Measurements from ENCODE around the gene RCC1.

The RCC1 gene, protein sequence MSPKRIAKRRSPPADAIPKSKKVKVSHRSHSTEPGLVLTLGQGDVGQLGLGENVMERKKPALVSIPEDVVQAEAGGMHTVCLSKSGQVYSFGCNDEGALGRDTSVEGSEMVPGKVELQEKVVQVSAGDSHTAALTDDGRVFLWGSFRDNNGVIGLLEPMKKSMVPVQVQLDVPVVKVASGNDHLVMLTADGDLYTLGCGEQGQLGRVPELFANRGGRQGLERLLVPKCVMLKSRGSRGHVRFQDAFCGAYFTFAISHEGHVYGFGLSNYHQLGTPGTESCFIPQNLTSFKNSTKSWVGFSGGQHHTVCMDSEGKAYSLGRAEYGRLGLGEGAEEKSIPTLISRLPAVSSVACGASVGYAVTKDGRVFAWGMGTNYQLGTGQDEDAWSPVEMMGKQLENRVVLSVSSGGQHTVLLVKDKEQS

DNA sequence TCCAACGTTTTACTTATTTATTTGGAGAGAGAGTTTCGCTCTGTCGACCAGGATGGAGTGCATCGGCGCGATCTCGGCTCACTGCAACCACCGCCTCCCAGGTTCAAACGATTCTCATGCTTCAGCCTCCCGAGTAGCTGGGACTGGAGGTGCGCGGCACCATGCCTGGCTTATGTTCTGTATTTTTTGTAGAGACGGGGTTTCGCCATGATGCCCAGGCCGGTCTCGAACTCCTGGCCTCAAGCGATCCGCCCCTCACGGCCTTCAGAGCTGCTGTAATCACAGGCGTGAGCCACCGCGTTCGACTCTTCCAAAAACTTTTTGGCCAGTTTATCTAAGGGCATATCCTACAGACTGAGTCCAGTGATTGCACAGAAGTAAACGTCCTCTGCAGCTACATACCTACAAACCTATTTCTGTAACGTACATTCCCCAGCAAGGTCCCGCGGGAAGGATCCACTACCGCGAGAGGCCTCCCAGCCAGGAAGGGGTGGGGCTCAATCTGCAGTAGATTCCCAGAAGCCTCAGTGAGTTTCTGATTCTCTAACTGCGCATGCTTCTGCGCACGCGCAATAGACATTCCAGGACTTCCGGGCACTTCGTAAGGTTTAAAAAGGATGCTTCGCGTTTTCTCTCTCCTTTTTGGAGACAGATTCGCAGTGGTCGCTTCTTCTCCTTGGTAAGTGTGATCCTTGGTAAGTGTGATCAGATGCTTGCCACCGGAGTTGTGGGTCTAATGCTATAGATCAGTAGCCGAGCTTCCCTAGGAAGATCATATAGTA is at the start of gene RCC1:
RCC1 (plus strand) TSS at position 638 of the 782 bp plus-strand sequence. CDS start 23,824 bp downstream, outside the sequence.
- Histone ChIP-seq H3K27ac (ENCODE audit: low read length) (peak within 1 kb of the TSS; percentile 95), H3K4me3 (ENCODE audit: low read depth in 1 of 2, low read length in 2 of 2) (peak within 1 kb of the TSS; percentile 79 to 94), H2AFZ (ENCODE audit: low read depth, low read length) (peak within 1 kb of the TSS; percentile 96), H3K9me3 (ENCODE audit: insufficient read depth, low read length, severe bottlenecking) (no peaks in the 10 kb centered on the region), H3K9ac (ENCODE audit: low read depth, low read length) (peak within 1 kb of the TSS; percentile 82), H3K4me1 (ENCODE audit: insufficient read depth, low read length) (peaks cover 41% of the 10 kb centered on the region), H3K36me3 (ENCODE audit: insufficient read depth, low read length) (peaks cover 44% of the 10 kb centered on the region), H3K27me3 (ENCODE audit: insufficient read depth, low read length, poor library complexity) (no peaks in the 10 kb centered on the region), H3K4me2 (ENCODE audit: insufficient read depth, low read length) (peak within 1 kb of the TSS; percentile 62), H3K79me2 (ENCODE audit: insufficient read depth, low read length) (peaks cover 56% of the 10 kb centered on the region), H4K20me1 (ENCODE audit: insufficient read depth, low read length) (peaks cover 36% of the 10 kb centered on the region)
- peak; percentile 98 for DNase-seq
- ATAC-seq (ENCODE audit: insufficient read depth, low read depth), result peak; percentile 83
- TF ChIP-seq, protein P1, sequence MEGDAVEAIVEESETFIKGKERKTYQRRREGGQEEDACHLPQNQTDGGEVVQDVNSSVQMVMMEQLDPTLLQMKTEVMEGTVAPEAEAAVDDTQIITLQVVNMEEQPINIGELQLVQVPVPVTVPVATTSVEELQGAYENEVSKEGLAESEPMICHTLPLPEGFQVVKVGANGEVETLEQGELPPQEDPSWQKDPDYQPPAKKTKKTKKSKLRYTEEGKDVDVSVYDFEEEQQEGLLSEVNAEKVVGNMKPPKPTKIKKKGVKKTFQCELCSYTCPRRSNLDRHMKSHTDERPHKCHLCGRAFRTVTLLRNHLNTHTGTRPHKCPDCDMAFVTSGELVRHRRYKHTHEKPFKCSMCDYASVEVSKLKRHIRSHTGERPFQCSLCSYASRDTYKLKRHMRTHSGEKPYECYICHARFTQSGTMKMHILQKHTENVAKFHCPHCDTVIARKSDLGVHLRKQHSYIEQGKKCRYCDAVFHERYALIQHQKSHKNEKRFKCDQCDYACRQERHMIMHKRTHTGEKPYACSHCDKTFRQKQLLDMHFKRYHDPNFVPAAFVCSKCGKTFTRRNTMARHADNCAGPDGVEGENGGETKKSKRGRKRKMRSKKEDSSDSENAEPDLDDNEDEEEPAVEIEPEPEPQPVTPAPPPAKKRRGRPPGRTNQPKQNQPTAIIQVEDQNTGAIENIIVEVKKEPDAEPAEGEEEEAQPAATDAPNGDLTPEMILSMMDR (IDR thresholded peaks at IDR 0.05; ENCODE audit: borderline replicate concordance, extremely low read depth, low read length, poor library complexity, severe bottlenecking), result no peak
- no peak for TF ChIP-seq EZH2 (IDR thresholded peaks at IDR 0.05; ENCODE audit: borderline replicate concordance, low read depth, low read length, severe bottlenecking)

DNA sequence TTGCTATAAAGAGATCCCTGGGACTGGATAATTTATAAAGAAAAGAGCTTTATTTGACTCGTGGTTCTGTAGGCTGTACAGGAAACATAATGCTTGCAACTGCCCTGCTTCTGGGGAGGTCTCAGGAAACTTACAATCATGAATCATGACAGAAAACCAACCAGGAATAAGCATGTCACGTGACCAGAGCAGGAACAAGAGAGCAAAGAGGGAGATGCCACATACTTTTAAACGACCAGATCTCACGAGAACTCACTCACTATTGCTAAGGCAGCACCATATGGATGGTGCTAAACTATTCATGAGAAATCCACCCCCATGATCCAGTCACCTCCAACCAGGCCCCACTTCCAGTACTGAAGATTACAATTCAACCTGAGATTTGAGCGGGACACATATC is 49.8 kb upstream of the RCC1 start:
- no peak for TF ChIP-seq EZH2 (IDR thresholded peaks at IDR 0.05; ENCODE audit: borderline replicate concordance, low read depth, low read length, severe bottlenecking)
- TF ChIP-seq, protein P1 (IDR thresholded peaks at IDR 0.05; ENCODE audit: borderline replicate concordance, extremely low read depth, low read length, poor library complexity, severe bottlenecking), result no peak
- Histone ChIP-seq H3K36me3 (ENCODE audit: insufficient read depth, low read length) (peaks cover 27% of the 10 kb centered on the region), H3K27ac (ENCODE audit: low read length) (0 out of 2 replicates have a peak overlapping the region, but pooled peaks have one; percentile 22), H3K4me3 (ENCODE audit: low read depth in 1 of 2, low read length in 2 of 2) (no peak overlapping the region), H3K4me2 (ENCODE audit: insufficient read depth, low read length) (no peak overlapping the region), H3K4me1 (ENCODE audit: insufficient read depth, low read length) (peaks cover 10% of the 10 kb centered on the region), H3K9me3 (ENCODE audit: insufficient read depth, low read length, severe bottlenecking) (no peaks in the 10 kb centered on the region), H3K9ac (ENCODE audit: low read depth, low read length) (no peak overlapping the region; the same call in 1 of the 2 replicates), H3K79me2 (ENCODE audit: insufficient read depth, low read length) (peaks cover 19% of the 10 kb centered on the region), H4K20me1 (ENCODE audit: insufficient read depth, low read length) (peaks cover 4% of the 10 kb centered on the region; the same call in 1 of the 2 replicates), H3K27me3 (ENCODE audit: insufficient read depth, low read length, poor library complexity) (no peaks in the 10 kb centered on the region), H2AFZ (ENCODE audit: low read depth, low read length) (no peak overlapping the region)
- DNase-seq, result peak; percentile 16
- peak; percentile 74 for ATAC-seq (ENCODE audit: insufficient read depth, low read depth)

DNA sequence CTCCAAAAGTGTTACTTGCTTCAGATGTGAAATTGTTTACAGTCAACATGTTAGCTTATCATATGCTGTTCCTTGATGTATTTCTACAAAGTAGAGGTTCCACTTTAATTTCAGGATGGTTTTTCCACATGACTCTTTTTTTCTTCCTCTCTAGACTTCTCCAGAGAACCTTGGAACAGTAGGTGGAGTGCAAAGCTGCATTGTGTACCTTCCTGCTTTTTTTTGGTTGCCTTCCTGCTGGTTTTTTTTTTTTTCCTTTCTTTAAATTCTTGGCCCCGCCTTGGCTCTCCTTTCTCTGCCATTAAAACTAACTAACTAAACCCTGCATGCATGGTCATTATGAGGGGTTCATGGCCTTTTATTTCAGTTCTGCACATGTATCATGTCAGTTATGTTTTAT is 48.2 kb upstream of the RCC1 start:
- no peak for ATAC-seq (ENCODE audit: insufficient read depth, low read depth)
- no peak for TF ChIP-seq EZH2 (IDR thresholded peaks at IDR 0.05; ENCODE audit: borderline replicate concordance, low read depth, low read length, severe bottlenecking)
- TF ChIP-seq, protein P1 (IDR thresholded peaks at IDR 0.05; ENCODE audit: borderline replicate concordance, extremely low read depth, low read length, poor library complexity, severe bottlenecking), result no peak
- peaks cover 10% of the 10 kb centered on the region for H3K4me1 ChIP-seq (ENCODE audit: insufficient read depth, low read length)
- no peak overlapping the region for H3K4me2 ChIP-seq (ENCODE audit: insufficient read depth, low read length)
- no peak for DNase-seq
- H3K4me3 ChIP-seq (ENCODE audit: low read depth in 1 of 2, low read length in 2 of 2), result no peak overlapping the region
- H2AFZ ChIP-seq (ENCODE audit: low read depth, low read length), result no peak overlapping the region
- no peak overlapping the region for H3K9ac ChIP-seq (ENCODE audit: low read depth, low read length)
- H3K27ac ChIP-seq (ENCODE audit: low read length), result no peak overlapping the region
- peaks cover 9% of the 10 kb centered on the region for H3K79me2 ChIP-seq (ENCODE audit: insufficient read depth, low read length)
- no peaks in the 10 kb centered on the region for H3K9me3 ChIP-seq (ENCODE audit: insufficient read depth, low read length, severe bottlenecking)
- H3K36me3 ChIP-seq (ENCODE audit: insufficient read depth, low read length), result peaks cover 35% of the 10 kb centered on the region
- no peaks in the 10 kb centered on the region for H3K27me3 ChIP-seq (ENCODE audit: insufficient read depth, low read length, poor library complexity)
- no peaks in the 10 kb centered on the region; the same call in 1 of the 2 replicates for H4K20me1 ChIP-seq (ENCODE audit: insufficient read depth, low read length)
